GM18909 (cell line): ENCODE results near the gene DACH2.
A peak's percentile ranks its signal among the peaks of the same experiment; 100 is the strongest.
"Not testable (repeated sequence)": the region's sequence is repeated elsewhere in the genome, so short reads cannot be mapped to it uniquely, and the experiment has no call there.

Experiments
- ATAC-seq: cut with Tn5 transposase; IDR thresholded peaks from one replicate; pipeline ENCODE4 v1.9.1; 2021; ENCODE audit warnings: mild to moderate bottlenecking; ENCODE audit not compliant: unreplicated experiment, poor library complexity

The DACH2 gene

DNA sequence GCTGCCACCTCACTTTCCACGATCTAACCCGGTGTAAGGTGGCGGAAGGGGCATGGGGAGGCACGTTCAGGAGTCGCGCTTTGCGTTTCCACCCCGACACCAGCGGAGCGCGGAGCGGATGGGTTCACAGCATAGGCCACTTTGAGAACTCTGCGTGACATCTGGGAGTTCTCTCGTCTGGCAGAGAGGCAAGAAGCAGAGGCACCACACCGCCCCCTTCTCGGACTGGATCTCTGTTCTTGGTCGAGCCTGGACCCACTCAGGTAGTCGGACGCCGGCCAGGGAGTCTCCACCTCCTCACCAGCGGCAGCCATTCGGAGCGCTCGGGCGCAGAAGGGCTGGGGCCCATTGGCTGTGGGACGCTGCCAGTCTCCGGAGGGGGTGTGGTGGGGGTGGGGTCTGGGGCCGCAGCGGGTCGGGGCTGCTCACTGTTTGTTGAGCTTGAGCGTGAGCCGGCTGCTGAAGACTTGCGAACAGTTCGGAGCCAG, at the start of gene DACH2:
TSS of gene DACH2 (plus strand) at position 428 of the 488 bp plus-strand sequence.
- ATAC-seq = peak; percentile 96

DNA sequence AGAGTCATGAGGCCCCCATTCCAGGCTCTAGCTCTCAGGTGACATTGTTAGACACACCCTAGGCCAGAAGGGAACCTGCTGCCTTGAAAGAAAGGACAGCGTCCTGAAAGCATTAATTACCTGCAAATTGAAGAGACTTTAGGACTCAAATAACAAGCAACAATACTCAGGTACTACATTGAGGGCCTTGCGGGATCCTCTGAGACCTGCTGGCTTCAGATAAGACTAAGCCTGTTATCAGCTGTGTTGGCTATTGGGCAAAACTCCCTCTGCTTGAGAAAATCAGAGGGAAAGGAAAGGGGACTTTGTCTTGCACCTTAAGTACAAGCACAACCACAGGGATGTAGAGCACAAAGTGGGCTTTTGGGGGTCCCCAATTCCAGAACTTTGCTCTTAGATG, 45.9 kb upstream of the DACH2 start:
- no peak for ATAC-seq

DNA sequence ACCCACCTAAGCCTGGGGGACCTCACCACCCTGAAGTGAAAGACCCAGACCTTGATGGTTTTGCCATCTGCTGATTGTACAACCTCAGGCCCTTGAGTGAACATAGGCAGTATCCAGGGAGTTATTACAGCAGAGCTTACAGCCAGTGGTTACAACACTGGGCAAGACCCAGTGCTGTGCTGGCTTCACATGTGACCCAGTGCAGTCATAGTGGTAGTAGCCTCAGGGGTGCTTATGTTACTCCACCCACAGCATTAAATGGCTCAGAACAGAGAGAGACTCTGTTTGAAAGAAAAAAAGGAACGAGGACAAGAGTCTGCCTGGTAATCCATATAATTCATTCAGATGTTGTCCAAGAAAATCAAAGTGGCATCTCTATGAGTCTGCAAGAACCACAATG, 45.2 kb upstream of the DACH2 start:
- ATAC-seq = no peak

DNA sequence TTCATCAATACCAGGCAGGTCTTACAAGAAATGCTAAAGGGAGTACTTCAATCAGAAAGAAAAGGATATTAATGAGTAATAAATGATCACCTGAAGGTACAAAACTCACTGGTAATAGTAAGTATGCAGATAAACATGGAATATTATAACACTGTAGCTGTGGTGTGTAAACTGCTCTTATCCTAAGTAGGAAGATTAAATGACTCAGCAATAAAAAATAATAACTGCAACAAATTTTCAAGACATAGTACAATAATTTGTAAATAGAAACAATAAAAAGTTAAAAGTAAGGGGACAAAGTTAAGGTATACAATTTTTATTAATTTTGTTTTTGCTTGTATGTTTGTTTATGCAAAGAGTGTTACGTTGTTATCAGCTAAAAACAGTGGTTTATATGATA, 43.7 kb upstream of the DACH2 start:
- no peak for ATAC-seq

DNA sequence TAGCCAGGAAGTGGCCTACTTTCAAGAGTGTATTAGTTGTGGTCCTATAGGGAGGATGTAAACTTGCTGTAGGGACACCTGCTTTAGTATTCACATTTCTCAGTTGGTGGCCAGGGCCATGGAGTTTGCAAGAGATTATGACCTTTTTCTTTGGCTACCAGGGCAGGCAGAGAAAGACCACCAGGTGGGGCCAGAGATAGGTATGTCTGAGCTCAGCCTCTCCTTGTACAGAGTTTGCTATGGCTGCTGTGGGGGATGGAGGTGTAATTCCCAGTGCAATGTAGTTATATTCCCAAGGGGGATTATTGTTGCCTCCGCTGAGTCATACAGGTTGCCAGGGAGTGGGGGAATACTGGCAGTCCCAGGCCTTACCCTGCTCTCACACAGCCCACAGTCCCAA, 26.3 kb upstream of the DACH2 start:
- no peak for ATAC-seq

DNA sequence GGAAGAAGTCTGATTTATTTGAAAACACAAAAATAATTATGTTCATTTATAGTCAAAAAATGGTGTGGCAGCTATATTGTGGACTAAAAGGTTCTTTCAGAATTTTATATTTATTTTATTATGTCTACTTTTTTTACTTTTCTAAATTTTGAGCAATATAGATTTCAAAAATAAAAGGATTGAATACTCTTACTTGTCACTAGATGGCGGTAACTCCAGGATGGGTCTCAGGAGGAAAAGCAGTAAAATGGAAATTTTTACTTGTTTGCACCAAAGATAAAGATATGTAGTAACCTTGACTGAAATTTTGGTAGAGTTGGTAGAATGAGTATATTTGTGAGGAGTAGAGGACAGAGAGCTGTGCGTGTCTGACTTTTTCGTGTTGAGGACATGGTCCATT, 14.5 kb upstream of the DACH2 start:
- peak; percentile 51 for ATAC-seq

DNA sequence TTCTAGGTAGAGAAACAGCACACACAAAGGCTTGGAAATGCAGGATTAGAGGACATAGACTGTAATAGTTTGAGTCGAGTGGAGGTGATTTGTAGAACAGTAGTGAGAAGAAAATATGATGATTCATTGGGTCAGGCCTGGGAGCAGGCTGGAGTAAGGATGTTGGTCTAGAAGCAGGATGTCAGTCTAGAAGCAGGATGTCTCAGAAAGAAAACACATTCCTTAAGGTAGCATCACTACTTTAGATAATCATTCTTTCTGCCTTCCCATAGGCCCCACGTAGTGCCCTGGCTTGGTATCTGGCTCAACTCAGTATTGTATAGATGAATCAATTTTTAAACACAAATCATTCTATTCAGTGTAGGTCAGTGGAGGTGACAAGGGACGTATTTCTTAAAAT, 11.2 kb upstream of the DACH2 start:
- no peak for ATAC-seq

DNA sequence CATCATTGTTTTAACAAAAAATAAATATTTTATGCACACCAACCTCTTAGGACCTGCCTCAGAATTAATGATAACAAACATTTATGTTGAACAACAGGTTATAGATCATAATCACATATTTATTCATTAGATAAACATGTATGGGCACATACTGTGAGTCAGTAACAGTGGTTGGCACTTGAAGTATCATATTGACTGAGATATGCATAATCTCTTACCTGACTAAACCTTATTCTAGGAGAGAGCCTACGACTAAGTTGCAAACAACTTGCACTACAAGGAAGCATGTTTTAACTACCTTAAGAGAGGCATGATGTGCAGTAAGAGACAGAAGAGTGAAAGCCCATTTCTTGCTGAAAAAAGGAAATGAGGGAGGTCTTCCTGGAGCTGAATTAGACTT, 6.5 kb upstream of the DACH2 start:
- ATAC-seq = no peak

DNA sequence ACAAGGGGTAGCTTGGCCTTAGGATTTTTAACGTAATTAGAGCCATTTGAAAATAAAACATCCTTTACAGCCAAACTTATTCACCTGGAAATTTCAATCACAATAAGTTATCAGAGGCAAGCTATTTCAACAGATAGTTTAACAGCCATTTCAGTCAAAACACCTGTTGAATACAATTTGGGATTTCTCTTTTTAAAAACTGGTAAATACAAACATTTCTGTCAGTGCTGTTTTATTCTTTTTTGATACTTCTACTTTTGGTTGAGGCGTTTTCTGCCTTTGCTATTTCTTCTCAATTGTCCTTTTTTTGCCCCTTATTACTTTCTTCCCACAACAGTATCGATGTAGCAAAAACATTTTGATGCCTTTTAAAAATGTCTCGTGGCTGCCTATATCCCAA, 2.1 kb upstream of the DACH2 start:
- ATAC-seq = no peak

DNA sequence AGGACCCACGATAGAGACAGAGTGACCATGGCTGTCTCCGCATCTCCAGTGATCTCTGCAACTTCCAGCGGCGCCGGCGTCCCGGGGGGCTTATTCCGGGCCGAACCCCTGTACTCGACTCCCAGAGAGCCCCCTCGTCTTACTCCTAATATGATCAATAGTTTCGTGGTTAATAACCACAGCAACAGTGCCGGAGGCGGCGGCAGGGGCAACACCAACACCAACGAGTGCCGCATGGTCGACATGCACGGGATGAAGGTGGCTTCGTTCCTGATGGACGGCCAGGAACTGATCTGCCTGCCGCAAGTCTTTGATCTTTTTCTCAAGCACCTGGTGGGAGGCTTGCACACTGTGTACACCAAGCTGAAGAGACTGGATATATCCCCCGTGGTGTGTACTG, 343 bp downstream of the DACH2 start:
- no peak for ATAC-seq

DNA sequence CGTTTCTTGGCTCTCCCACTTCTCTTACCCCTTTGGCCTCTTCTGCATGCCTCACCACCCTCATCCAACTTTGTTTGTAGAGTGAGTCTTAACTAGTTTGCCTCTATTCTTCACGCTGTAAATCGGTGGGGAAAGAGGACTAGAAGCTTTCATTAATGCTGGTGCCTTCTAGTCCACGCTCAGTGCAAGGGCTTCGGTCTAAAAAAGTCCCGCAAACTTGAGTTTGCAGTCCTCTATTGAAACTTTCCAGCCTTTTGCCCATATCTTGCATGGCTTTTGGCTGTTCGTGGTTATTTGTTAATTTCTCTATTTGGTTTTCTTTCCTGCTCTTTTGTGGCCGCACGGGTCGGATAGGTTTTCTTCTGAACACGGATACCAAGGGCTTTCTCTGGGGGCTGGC, 868 bp downstream of the DACH2 start:
- no peak for ATAC-seq

DNA sequence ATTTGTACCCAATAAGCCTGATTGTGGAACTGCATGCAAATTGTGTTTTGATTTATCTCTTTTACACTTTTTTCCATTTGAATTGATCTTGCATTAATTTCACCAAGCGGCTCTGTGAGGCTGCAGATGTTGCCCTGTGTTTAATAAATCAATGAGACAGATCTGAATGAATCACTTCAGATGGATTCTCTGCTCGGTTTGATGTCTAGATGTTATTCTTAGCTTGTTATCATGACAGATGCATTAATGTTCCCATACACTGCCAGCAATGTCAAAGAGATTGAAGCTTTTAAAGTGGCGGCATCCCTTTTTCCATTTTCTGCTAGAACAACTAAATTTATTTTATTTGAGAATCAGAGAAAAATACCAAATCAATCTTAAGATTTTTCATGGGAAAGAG, 6.3 kb downstream of the DACH2 start:
- ATAC-seq = no peak

DNA sequence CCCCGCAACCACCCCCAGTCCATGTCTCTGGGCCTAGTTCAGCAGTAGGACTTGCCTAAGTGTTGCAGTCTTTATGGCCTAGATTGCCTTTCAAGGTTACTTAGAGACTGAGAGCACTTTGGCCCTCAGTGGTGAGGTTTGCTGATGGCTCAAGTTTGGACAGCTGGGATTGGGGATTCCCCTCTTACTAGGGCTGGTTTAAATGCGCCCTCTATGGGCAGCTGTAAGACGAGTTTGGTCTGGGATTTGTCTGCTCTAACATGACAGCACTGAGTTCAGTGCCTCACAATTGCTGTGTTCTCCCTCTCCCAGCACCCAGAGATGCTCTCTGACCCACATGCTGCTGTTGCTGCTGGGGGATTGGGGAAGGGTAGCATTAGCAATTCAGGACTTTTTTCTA, 23.1 kb downstream of the DACH2 start:
- ATAC-seq = peak; percentile 78

DNA sequence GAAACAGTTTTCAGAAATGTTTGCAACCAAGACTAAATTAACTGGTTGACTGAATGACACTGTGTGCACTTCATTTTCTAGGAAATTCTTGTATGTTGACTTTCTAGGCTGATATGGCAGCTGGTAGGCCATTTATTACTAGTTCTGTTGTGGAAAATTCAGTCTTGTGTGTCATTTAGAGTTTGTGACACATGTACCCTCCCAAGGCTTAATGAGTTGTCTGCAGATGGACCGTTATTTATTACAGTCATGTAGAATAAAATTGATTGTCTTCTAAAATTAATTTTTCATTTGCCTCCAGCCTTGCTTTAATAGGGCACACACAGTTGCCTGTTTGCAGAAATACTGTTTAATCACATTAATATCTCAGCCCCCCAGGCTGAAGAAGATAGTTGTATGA, 30.7 kb downstream of the DACH2 start:
- no peak for ATAC-seq

DNA sequence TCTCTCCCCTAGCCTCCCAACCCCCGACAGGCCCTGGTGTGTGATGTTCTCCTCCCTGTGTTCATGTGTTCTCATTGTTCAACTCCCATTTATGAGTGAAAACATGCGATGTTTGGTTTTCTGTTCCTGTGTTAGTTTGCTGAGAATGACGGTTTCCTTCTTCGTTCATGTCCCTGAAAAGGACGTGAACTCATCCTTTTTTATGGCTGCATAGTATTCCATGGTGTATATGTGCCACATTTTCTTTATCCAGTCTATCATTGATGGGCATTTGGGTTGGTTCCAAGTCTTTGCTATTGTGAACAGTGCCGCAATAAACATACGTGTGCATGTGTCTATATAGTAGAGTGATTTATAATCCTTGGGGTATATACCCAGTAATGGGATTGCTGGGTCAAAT, 33.1 kb downstream of the DACH2 start:
- not testable (repeated sequence) for ATAC-seq

DNA sequence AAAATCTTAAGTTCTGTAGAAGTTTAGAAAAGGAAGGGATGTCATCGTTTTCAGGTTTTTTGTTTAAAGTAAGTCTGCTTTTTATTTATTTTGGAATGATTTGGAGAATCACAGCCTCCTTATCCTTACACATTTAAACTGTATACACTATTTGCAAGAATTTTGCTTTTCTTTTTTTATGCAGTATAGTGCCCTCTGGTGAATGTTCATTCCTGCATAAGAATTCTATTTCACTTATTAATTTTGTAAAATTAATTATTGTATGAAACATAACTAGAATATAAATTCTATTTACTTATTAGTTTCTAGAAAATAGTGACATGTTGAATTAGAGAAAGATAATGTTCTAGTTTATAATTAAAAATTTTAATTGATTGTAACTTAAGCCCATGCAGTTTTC, 44.6 kb downstream of the DACH2 start:
- ATAC-seq = no peak

DNA sequence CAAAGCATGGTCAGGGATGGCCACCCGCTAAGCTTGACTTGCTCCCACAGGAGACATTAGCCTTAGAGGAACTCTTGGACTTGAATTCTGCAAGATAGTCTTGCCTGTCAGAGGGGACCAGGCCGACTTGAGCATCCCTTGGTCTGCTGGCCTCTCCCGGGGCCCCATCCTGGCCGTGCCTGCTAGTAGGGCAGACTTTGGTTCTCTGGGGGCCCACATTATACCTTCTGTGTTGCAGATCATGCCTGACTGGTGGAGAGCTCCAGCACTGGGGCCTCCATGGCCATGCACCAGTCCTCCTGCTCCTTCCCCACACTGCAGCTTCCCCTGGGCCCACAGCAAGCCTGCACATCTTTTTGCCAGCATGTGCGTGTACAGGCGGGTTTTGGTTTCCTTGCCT, 46.5 kb downstream of the DACH2 start:
- no peak for ATAC-seq

DNA sequence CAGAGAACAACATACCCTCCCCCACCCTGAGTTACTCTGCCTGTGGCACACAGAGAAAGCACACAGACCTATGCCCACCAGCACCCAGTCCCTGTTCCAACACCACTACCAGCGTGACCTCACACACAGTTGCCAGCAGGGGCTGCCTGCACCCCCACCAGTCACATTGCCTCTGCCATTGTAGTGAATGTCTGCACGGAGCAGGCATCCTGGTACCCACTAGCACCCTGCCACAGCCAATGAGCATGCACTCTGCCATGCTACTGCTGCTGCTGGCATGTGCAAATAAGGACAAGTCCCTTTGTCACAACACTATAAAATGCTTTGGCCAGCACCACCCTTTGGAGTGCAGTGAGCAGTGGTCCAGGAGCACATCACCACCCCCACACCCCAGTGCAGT, 47.1 kb downstream of the DACH2 start:
- no peak for ATAC-seq

DNA sequence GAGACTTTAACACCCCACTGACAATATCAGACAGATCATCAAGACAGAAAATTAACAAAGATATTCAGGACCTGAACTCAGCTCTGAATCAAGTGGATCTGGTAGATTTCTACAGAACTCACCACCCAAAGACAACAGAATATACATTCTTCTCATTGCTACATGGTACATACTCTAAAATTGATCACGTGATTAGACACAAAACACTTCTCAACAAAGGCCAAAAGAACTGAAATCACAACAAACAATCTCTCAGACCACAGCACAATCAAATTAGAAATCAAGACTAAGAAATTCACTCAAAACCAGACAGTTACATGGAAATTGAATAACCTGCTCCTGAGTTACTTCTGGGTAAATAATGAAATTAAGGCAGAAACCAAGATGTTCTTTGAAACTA, 49.6 kb downstream of the DACH2 start:
- no peak for ATAC-seq

DNA sequence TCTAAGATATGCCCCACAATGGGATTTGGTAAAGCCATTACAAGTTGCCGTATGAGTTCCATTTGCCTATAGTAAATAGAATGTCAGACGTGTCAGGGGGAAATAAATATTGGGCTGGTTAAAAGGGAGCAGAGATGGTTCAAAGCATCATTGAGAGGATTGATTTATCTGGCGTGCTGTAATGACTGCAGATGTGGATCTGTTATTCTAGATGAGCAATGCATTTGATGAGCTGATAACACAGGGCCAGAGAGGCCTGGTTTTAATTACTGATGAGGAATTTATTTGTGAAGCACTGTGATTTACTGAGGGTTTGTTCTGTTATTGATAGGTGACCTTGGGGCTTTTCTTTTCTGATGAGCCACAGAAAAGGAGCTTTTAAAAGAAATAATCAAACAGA, 62.5 kb downstream of the DACH2 start:
- ATAC-seq = no peak

DNA sequence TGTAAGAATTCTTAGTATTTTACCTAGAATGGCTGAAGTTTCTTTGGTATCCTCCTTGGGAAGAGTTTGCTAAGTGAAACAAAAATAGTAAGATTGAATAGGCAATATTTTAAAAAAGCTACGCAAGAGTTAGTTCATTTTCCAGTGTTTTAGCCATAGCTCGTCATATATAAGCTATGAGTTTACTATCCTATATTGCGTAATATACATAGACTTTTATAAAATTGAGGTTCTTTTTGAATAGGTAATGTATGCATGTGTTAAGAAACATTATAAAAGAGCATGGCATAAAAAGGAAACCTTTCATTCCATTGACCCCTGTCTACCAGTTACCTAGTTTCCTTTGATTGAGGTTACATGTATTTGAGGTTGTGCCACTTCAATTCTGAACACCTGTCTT, 67.0 kb downstream of the DACH2 start:
- no peak for ATAC-seq

DNA sequence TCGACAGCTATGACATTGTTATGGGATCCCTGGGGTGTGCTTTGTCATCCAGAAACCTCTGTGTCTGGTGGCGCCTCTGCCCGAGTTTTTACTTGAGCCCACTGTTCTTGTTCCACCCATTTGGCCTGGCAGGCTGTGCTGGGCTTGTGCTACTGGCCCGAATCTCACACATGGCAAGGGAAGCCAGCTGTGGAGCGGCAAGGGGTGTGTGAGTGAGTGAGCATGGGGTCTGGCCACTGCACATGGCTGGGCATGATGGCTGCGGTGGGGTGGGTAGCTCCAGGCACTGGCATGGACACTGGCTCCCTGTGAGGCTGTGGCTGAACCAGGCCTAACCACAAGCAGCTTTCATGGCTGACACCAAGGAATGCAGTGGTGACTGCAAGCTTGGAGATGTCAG, 89.2 kb downstream of the DACH2 start:
- ATAC-seq = no peak

DNA sequence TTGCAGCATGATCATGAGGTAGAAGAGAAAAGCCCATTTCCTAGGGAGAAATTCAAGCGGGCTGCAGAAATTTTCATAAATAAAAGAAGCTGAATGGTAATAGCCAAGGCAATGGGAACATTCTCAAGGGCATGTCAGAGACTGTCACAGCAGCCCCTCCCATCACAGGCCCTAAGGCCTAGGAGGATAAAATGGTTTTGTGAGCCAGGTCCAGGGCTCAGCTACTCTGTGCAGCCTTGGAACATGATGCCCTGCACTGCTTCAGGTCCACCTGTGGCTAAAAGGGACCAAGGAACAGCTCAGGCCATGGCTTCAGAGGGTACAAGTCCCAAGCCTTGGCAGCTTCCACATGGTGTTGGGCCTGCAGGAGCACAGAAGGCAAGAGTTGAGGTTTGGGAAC, 93.3 kb downstream of the DACH2 start:
- no peak for ATAC-seq
